GM12891 (cell line): Measurements from ENCODE around the gene CA12.

Experiments
- PAX5 ChIP-seq: IDR thresholded peaks from 2 replicates; pipeline ENCODE4 v1.6.1; 2011; ENCODE audit warnings: low read length, moderate library complexity, mild to moderate bottlenecking; ENCODE audit not compliant: insufficient read depth, severe bottlenecking
- POLR2A ChIP-seq: IDR thresholded peaks from 2 replicates; pipeline ENCODE4 v1.6.1; 2011; ENCODE audit warnings: low read depth, low read length, control low read depth
- POLR2AphosphoS5 ChIP-seq: IDR thresholded peaks from 2 replicates; pipeline ENCODE4 v1.6.1; 2011; ENCODE audit warnings: low read depth, low read length, control low read depth
- TAF1 ChIP-seq: IDR thresholded peaks from 2 replicates; pipeline ENCODE4 v1.6.1; 2011; ENCODE audit warnings: low read depth, low read length, control low read depth

- TF ChIP-seq TAF1 (no peak), POLR2A (no peak), POLR2AphosphoS5 (no peak), PAX5 (no peak)
Measured at GRCh38 chr15:63334821-63335220, 46.8 kb downstream of the CA12 start.
